ENCODE results near the gene FAM237B. TPM values are rescaled to one million over a fixed set of nuclear protein-coding genes. Genes with fewer than 3 reads are reported as not detected.

Gene FAM237B
- total RNA-seq, 2 experiments from 2014 or later, result not detected

DNA sequence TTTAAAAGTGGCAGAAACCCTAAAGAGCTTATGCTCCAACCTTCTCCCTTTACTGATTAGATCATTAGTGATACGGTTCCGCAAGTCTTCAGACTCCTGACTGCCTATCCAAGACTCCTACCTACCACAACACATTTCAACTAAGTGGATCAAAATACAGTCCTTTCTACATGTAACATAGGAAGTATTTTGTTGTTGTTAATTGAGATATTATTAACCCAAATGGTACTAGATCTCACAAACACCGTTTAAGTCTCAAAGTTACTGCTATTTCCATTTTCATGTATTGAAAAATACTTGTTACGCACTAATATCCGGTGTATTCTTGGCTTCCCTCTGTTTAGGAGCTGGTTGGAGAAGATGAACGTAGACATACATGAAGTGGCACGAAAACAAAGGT is 1.1 kb downstream of the FAM237B start:
- H3K9me3 Mint-ChIP-seq, result no peaks in the 10 kb centered on the region
- H3K4me3 Mint-ChIP-seq, result no peak overlapping the region
- H3K27me3 Mint-ChIP-seq, result peaks cover 64% of the 10 kb centered on the region
- H3K27ac Mint-ChIP-seq, result no peak overlapping the region
- peaks cover 4% of the 10 kb centered on the region for H3K4me1 Mint-ChIP-seq
- H3K36me3 Mint-ChIP-seq, result no peaks in the 10 kb centered on the region
- DNase-seq, result no peak

DNA sequence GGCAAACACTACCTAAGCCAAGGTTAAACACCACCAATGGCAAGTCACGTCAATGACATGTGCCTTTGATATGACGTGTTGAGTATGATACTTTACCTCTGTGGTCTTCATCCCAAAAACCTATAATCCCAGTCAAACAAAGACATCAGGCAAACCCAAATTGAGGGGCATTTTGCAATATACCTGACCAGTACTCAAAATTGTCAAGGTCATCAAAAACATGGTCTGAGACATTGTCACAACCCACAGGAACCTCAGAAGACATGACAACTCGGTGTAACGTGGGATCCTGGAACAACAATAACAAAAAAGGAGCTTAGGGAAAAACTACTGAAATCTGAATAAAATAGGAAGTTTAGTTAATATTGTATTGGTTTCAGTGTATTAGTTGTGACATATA is 7.2 kb downstream of the FAM237B start:
- no peak overlapping the region for H3K27ac Mint-ChIP-seq
- no peaks in the 10 kb centered on the region for H3K9me3 Mint-ChIP-seq
- H3K4me3 Mint-ChIP-seq, result no peak overlapping the region
- no peak for DNase-seq
- peaks cover 36% of the 10 kb centered on the region for H3K27me3 Mint-ChIP-seq
- no peaks in the 10 kb centered on the region for H3K36me3 Mint-ChIP-seq
- no peaks in the 10 kb centered on the region for H3K4me1 Mint-ChIP-seq

DNA sequence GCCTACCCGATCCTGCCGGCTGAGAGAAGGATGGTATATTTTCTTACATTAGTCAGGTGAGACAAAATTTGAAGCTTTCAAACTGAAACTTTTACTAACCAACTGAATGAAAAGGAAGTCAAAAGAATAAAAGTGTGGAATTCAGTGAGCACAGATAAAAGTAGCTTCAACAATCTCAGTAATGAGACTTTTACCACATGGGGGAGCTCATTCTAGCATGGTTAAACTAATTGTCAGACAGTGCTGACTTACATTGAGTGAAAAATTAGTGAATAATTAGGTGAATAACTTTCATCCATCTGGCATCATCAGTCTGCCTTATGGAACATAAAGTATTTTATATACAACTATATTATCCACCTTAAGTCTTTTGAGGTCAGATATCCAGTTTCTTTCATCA is 8.4 kb downstream of the FAM237B start:
- Mint-ChIP-seq H3K27ac (no peak overlapping the region), H3K36me3 (no peaks in the 10 kb centered on the region), H3K4me1 (no peaks in the 10 kb centered on the region), H3K4me3 (no peak overlapping the region), H3K9me3 (no peaks in the 10 kb centered on the region), H3K27me3 (peaks cover 30% of the 10 kb centered on the region)
- no peak for DNase-seq

DNA sequence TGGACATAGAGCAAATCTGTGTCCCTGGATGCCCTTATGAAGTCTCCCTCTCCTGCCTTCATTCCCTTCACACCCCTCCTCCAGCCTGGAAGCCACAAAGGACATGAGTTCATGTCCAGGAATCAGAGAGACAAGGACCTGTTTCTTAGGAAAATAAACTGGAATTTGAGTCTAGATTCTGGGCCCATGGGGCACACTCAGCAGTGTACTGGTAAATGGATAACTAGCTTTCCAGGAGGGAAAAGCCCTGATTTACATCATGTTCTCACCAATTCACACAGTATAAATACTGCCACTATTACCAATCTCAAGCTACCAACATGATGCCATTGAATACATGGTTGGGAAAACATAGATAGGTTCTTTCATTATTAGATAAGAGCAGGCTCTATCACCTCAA is 9.9 kb downstream of the FAM237B start:
- peaks cover 24% of the 10 kb centered on the region for H3K27me3 Mint-ChIP-seq
- no peak for DNase-seq
- no peak overlapping the region for H3K27ac Mint-ChIP-seq
- no peaks in the 10 kb centered on the region for H3K36me3 Mint-ChIP-seq
- H3K9me3 Mint-ChIP-seq, result no peaks in the 10 kb centered on the region
- H3K4me3 Mint-ChIP-seq, result no peak overlapping the region
- H3K4me1 Mint-ChIP-seq, result no peaks in the 10 kb centered on the region

DNA sequence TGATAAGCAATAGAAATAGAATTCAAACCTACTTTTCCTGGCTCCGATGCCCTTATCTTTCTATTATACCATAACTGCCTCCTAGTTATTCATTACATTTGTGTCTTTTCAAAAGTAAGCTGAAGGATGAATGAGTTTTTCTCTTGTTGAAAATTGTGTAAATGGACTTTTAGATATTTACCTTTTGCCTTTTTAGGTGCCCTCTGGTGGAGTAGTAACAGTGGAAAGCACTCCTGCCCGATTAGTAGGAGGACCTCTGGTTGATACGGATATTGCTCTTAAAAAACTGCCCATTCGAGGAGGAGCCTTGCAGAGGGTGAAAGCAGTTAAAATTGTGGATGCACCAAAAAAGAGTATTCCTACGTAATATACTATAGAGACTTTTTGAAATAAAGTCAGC is 11.2 kb downstream of the FAM237B start:
- no peaks in the 10 kb centered on the region for H3K9me3 Mint-ChIP-seq
- H3K27me3 Mint-ChIP-seq, result peaks cover 17% of the 10 kb centered on the region
- H3K4me3 Mint-ChIP-seq, result no peak overlapping the region
- H3K36me3 Mint-ChIP-seq, result no peaks in the 10 kb centered on the region
- DNase-seq, result no peak
- H3K4me1 Mint-ChIP-seq, result no peaks in the 10 kb centered on the region
- no peak overlapping the region for H3K27ac Mint-ChIP-seq

DNA sequence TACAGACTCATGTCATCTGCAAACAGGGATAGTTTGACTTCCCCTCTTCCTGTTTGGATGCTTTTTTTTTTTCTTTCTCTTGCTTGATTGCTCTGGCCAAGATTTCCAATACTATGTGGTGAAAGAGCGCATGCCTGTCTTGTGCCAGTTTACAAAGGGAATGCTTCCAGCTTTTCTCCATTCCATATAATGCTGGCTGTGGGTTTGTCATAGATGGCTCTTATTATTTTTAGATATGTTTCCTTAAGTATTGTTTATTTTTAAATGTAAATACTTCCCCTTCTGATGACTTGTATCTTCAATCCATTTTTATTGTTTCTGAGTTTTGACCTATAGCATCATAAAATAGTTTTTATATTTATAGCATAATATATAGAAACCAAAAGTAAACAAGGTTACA is 17.9 kb downstream of the FAM237B start:
- Mint-ChIP-seq H3K9me3 (no peaks in the 10 kb centered on the region), H3K4me1 (no peaks in the 10 kb centered on the region), H3K4me3 (no peak overlapping the region), H3K36me3 (no peaks in the 10 kb centered on the region), H3K27me3 (no peaks in the 10 kb centered on the region), H3K27ac (no peak overlapping the region)
- no peak for DNase-seq

DNA sequence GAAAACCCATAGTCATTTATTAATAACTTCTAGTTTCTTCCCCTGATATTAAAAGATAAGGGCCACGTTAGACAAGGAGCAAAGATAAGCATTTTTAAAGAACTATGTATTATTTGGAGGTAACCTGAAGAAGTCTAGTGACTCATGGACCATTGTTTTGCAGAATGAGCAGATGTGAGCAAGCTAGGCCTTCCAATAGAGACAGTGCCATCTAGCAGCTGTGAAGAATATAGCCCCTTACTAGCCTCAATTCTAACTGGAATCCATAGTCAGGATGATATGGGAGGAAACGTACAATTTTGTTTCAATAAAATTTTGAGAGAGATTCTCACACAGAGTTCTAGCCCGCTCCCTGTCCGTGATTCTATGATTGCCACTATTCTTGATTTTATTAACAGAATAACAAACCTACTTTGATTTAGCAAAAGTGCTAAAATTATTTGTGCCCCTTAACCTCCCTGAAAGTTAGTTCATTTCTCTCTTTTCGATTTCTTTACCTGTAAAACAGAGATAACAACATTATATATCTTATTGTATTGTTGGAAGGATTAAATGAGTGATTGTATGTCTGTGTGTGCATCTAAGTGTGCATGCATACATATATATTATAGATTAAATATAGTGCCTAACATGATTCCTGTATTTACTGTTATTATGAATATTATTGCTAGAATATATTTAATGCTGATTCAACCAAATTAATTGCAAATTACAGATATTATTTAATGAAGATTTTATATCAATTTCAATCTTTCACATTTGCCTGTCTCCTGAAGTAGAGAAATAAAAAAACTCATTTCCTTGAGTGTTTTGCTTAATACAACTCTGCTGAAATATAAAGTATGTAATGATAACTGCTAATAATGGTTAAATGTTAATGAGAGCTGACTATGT is 22.7 kb downstream of the FAM237B start:
- Mint-ChIP-seq H3K27ac (no peak overlapping the region), H3K4me3 (no peak overlapping the region), H3K4me1 (no peaks in the 10 kb centered on the region), H3K27me3 (no peaks in the 10 kb centered on the region), H3K36me3 (no peaks in the 10 kb centered on the region), H3K9me3 (peaks cover 1% of the 10 kb centered on the region)
- DNase-seq, result no peak

DNA sequence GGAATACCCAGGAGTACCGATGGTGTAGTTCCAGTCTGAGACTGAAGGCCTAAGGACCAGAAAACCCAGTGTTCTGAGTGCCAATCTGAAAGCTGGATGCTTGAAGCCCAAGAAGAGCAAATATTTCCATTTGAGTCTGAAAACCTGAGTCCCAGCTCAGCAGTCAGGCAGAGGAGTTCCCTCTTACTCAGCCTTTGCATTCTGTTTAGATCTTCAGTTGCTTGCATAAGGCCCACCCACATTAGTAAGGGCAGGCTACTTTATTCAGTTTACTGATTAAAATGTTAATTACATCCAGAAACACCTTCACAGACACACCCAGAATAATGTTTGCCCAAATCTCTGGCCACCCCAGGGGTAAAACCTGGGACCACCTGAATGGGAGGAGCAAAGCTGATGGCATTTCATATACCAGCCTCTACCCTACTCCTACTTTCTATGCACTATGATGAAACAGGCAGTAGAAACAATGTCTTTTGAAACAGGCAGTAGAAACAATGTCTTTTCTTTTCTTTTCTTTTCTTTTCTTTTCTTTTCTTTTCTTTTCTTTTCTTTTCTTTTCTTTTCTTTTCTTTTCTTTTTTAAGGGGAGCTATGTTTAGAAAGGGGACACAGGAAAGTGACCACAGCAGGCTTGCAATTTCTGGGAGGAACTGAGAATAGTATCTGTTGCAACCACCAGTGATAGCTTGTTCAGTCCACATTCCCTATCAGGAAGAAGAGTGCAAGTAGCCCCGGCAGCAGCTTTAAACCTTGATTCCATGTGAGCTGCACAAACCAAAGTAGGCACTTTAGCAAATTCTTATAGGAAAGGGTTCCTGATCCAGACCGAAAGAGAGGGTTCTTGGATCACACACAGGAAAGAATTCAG is 30.6 kb downstream of the FAM237B start:
- no peak overlapping the region for H3K4me3 Mint-ChIP-seq
- H3K36me3 Mint-ChIP-seq, result no peaks in the 10 kb centered on the region
- DNase-seq, result no peak
- no peak overlapping the region for H3K27ac Mint-ChIP-seq
- peaks cover 7% of the 10 kb centered on the region for H3K9me3 Mint-ChIP-seq
- no peaks in the 10 kb centered on the region for H3K4me1 Mint-ChIP-seq
- H3K27me3 Mint-ChIP-seq, result no peaks in the 10 kb centered on the region

DNA sequence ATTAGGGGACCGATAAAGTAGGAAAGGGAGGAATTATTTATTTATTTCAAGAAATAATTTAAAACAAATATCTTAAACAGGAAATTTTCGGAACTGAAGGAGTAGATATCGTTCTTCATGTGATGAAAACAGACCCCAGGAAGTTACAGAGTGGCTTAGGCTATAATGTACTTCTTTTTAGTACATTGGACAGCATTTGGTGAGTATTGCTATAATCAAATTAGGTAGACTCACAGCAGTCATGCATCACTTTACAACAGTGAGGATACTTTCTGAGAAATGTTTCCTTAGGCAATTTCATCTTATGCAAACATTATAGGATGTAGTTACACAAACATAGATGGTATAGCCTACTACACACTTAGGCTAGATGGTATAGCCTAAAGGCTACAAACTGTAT is 33.0 kb downstream of the FAM237B start:
- H3K9me3 Mint-ChIP-seq, result peaks cover 3% of the 10 kb centered on the region
- no peak overlapping the region for H3K27ac Mint-ChIP-seq
- no peaks in the 10 kb centered on the region for H3K36me3 Mint-ChIP-seq
- no peaks in the 10 kb centered on the region for H3K27me3 Mint-ChIP-seq
- no peak overlapping the region for H3K4me3 Mint-ChIP-seq
- no peaks in the 10 kb centered on the region for H3K4me1 Mint-ChIP-seq
- DNase-seq, result no peak

DNA sequence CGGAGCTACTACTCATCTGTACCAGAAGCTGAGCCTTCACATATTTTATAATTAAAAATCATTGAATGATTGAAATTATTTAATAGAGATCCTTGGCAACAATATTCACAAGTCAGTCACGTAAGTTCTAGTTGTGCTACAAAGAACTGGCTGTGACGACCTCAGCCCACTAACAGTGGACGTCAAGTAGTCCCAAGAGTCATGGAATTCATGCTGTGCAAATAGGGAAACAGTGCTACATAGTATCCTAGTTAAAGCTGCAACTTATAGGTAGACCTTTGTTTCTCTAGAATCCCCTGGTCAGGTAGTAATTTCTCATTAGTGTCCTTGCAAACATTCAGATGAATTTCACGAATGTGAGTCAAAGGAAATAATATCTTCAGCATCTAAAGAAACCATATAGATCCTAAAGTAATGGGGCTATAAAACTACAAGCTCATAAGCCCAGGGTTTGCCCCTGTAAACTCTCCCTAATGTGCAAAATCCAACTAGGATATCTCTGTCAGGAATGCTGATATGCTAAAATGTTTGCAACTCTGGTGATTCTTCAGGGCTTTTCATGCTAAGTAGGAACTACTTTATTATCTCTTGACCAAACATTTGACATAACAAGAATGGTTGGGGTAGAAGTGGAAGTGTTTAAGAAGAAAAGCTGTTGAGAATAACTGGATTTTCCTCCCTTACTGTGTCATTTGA is 44.9 kb downstream of the FAM237B start:
- H3K9me3 Mint-ChIP-seq, result no peaks in the 10 kb centered on the region
- no peaks in the 10 kb centered on the region for H3K36me3 Mint-ChIP-seq
- no peak overlapping the region for H3K4me3 Mint-ChIP-seq
- H3K27ac Mint-ChIP-seq, result no peak overlapping the region
- no peaks in the 10 kb centered on the region for H3K27me3 Mint-ChIP-seq
- DNase-seq, result no peak
- H3K4me1 Mint-ChIP-seq, result no peaks in the 10 kb centered on the region

DNA sequence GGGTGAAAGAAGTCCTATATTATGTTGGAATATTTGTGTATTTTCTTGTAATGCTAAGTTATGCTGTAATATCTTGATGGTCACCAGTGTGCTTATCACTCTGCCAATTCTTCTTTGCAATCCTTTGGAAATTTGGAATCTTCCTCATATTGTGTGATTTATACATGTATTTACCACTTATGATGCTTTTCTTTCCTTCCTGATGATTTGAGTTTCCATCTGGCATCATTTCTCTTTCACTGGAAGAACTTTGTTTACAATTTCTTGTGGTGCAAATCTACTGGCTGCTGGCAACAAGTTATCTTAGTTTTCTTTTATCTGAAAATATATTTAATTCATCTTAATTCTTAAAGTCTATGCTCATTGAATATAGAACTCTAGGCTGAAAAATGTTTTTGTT is 46.9 kb downstream of the FAM237B start:
- no peaks in the 10 kb centered on the region for H3K4me1 Mint-ChIP-seq
- no peaks in the 10 kb centered on the region for H3K9me3 Mint-ChIP-seq
- H3K36me3 Mint-ChIP-seq, result no peaks in the 10 kb centered on the region
- no peaks in the 10 kb centered on the region for H3K27me3 Mint-ChIP-seq
- no peak overlapping the region for H3K4me3 Mint-ChIP-seq
- H3K27ac Mint-ChIP-seq, result no peak overlapping the region
- DNase-seq, result no peak

DNA sequence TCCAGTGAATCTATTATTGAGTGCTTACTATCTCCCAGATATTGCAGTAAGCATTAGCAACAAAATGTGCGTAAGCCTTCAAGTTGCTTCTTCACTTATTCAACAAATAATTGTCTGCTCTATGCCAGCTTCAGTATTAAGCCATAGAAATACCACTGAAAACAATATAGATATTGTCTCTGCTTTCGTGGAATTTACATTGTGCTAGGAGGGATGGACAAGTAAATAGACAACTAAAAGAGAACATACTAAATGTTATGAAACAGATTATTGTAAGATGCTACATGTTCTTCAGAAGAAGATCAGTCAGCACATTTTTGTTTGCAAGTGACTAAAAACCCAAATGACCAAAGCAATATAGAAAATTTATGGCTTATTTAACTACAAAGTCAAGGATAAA is 48.9 kb downstream of the FAM237B start:
- Mint-ChIP-seq H3K4me3 (no peak overlapping the region), H3K4me1 (no peaks in the 10 kb centered on the region), H3K9me3 (no peaks in the 10 kb centered on the region), H3K27ac (no peak overlapping the region), H3K27me3 (peaks cover 2% of the 10 kb centered on the region), H3K36me3 (no peaks in the 10 kb centered on the region)
- DNase-seq, result no peak

DNA sequence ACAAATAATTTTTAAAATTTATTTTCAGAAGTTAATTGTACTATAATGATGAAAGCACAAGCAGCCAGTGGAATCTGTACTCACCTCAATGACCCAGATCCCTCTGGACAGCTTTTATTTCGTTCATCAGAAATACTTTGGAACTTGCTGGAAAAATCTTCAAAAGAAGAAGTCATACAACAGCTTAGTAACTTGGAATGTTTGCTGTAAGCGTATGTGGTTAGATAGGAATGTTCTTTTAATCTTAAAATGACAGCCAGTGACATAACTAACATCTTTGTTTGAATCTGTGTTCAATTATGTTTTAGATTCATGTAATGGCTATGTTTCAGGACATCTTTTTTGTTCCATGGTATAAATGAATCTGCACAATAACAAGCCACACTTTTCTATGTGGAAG is 49.4 kb downstream of the FAM237B start:
- Mint-ChIP-seq H3K27ac (no peak overlapping the region), H3K36me3 (no peaks in the 10 kb centered on the region), H3K4me3 (no peak overlapping the region), H3K9me3 (no peaks in the 10 kb centered on the region), H3K27me3 (peaks cover 4% of the 10 kb centered on the region), H3K4me1 (no peaks in the 10 kb centered on the region)
- DNase-seq, result no peak

DNA sequence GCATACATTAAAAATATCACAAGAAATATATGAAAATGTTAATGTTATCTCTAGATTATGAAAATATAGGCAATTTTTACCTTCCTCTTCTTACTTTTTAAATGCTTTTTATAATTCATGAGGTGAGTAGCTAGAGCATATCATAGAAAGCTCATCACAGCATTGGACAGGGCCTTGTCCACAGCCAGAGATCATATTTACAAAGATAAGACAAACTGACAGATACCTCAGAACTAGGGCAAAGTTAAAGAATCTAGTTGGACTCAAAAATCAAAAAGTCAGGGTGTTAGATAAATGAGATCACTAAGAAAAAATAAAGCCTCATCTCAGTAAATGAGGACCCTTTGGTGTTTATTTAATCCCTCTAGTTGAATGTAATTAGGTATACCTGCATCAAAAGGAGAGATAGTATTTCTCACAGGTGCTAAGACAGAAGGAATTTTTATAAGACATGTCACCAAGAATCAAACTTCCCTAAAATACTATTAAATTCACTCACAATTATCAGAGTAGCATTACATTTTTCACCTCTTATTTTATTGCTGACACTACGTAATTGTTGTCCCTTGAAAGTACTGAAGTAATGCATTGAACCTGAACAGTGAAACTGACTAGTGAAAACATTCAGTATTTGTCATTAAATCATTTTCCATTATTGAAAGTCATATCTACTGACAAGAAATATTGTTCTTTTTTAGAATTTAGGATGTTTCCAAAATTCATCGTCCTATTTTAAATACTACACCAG is 50.5 kb downstream of the FAM237B start:
- peaks cover 4% of the 10 kb centered on the region for H3K27me3 Mint-ChIP-seq

More for the DNA sequence above, 50.5 kb downstream of the FAM237B start:
- no peaks in the 10 kb centered on the region for H3K9me3 Mint-ChIP-seq
- no peak for DNase-seq
- H3K4me3 Mint-ChIP-seq, result no peak overlapping the region
- no peak overlapping the region for H3K27ac Mint-ChIP-seq
- H3K36me3 Mint-ChIP-seq, result no peaks in the 10 kb centered on the region
- H3K4me1 Mint-ChIP-seq, result no peaks in the 10 kb centered on the region

All from activated naive CD8-positive, alpha-beta T cell treated with anti-CD3 and anti-CD28 coated beads for 36 hours (primary cell).